Hepatocyte (in vitro differentiated cells): ENCODE data around the gene CD300H.

ENCODE experiments used
- EZH2 ChIP-seq: fragments of 200-600 bp; sonication (generic); IDR thresholded peaks from 2 replicates; pipeline ENCODE4 v1.6.1; 2016; ENCODE audit warnings: antibody characterized with exemption, mild to moderate bottlenecking, borderline replicate concordance
- EZH2phosphoT487 ChIP-seq: fragments of 200-600 bp; sonication (generic); IDR thresholded peaks from one replicate; pipeline ENCODE4 v1.6.1; 2018; ENCODE audit warnings: antibody characterized with exemption, mild to moderate bottlenecking, low read depth, moderate library complexity; ENCODE audit not compliant: unreplicated experiment, severe bottlenecking
- TF ChIP-seq, protein P1 (sequence below): fragments of 200-600 bp; sonication (generic); IDR thresholded peaks from 2 replicates; pipeline ENCODE4 v1.5.1; 2016; ENCODE audit warnings: antibody characterized with exemption, mild to moderate bottlenecking; ENCODE audit not compliant: poor library complexity

DNA sequence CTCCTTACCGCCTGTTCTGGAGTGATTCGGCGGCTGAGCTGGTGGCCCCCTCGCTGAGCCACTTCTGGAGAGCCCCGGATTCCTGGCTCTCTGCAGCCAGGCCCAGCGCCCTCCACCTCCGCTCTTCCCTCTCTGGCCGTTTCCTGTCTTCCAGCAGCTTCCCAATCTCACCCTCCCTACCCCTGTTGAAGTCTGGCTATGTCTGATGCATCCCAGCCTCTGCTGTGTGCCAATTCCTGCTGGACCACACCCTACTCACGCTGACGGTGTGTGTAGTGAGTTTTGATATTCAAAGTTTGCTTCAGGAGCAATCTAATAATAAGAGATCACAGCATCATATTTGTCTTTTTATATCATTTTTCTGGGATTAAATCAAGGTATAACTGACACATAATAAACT lies 15.3 kb upstream of the CD300H start:
- TF ChIP-seq EZH2phosphoT487 = no peak
- TF ChIP-seq, protein P1, sequence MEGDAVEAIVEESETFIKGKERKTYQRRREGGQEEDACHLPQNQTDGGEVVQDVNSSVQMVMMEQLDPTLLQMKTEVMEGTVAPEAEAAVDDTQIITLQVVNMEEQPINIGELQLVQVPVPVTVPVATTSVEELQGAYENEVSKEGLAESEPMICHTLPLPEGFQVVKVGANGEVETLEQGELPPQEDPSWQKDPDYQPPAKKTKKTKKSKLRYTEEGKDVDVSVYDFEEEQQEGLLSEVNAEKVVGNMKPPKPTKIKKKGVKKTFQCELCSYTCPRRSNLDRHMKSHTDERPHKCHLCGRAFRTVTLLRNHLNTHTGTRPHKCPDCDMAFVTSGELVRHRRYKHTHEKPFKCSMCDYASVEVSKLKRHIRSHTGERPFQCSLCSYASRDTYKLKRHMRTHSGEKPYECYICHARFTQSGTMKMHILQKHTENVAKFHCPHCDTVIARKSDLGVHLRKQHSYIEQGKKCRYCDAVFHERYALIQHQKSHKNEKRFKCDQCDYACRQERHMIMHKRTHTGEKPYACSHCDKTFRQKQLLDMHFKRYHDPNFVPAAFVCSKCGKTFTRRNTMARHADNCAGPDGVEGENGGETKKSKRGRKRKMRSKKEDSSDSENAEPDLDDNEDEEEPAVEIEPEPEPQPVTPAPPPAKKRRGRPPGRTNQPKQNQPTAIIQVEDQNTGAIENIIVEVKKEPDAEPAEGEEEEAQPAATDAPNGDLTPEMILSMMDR = no peak
- no peak for TF ChIP-seq EZH2
